A549 treated with Mapracorat at 1 μM for 4 hours (cell line): ENCODE results near the gene NEURL1. TPM values are rescaled to one million over a fixed set of nuclear protein-coding genes. Genes with fewer than 3 reads are reported as not detected.

Experiments
- total RNA-seq: library from RNA; stranded (reverse); fragments of 200-300 nt; extraction: Qiagen RNA extraction; gene quantifications from 5 replicates; pipeline ENCODE4 v1.2.3, GENCODE V29; 2022

Gene NEURL1
- total RNA-seq, result 0.52 to 0.87 TPM (median 0.62 TPM) in 5 replicates

DNA sequence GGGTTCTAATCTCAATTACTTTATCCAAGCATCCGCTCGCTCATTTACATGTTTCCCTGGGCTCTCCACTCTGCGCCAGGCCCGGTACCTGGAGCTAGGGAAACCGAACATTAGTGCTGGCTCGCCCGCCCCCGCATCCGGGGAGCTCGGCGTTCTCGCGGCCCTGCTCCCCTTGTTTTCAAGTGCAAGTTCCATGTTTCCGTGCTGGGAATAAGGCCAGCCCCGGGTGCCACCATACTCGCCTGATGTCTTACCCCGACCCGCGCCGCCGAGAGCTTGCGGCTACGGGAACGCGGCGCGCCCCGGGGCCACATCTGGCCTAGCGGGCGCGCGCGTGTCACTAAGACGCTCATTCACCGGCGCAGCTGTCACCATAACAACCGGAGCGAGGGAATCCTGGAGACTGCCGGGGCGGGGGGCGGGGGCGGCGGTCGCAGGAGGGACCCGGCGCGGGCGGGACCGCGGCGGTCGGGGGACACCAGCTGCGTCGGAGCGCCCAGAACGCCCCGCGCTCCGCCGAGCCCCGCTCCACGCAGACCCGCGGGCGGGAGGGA is at the start of gene NEURL1:
TSS of gene NEURL1 (plus strand) at position 344 of the 554 bp plus-strand sequence. CDS start 683 bp downstream, outside the sequence.

DNA sequence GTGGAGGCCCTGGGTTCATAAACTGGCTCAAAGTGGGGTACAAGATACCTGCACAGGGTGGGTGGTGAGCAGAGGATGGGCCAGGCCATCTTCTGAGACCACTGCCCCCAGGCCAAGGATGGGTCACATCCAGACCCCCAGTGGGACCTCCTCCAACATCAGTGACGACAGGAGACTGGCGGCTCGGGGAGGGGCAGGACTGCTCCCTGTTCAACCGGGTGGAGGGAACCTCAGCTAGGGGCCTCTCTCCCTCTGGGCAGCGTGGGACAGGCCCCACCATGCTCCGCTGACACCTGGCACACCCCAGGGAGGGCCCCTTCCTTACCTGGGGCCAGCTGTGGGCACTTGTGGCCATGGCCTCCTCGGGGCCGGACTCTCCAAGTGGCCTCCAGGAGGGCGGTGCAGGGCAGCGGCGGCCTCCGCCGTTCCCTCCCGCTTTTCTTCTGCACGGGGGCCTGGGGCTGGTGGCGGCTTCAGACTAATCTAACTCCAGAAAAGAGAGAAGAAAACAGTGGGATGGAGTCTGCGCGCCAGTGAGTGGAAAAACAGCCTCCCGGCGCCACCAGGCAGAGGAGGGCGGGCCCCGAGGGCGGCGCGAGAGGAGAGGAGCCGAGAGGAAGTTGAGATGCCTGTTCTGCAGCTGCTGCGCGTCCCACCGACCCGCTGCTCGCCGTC is 41.5 kb upstream of the NEURL1 start, which contains the start of gene CALHM2:
TSS of gene CALHM2 (minus strand) at position 540 of the 675 bp plus-strand sequence. CDS start 2,429 bp downstream, outside the sequence.

GRCh38 chr10:103458720-103459119 is 34.8 kb upstream of the NEURL1 start, which contains the start of gene CALHM1:
TSS of gene CALHM1 (minus strand) at chr10:103458900. CDS start at chr10:103458751, 149 bp downstream.

DNA sequence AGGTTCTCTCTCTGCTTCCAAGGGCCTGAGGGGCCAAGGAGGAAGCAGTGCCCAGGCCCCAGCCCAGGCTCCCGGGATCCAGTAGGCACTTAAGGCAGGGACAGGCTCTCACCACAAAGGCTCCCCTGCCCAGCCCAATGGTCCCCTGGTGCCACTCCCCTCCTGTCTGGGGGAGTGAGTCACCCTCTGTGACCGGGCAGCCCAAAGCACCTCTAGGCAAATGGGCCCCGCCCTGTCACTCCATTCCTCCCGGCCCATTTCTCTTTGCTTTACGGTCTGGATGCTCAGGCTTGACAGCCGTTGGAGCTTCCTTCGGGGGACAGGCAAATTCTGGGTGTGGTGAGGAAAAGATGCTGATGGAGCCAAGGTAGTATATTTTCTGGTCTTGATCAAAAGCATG is 14.4 kb upstream of the NEURL1 start, which contains the start of gene CALHM3:
TSS of gene CALHM3 (minus strand) at position 106 of the 400 bp plus-strand sequence. CDS start 208 bp downstream, outside the sequence.

Other genes starting within 250 kb of the NEURL1 start
- 0.07 TPM in 1 of 5 replicates, not detected in the others for gene RPEL1, start 247.8 kb upstream of the NEURL1 start, total RNA-seq
- 18.3 to 27.6 TPM (median 21.0 TPM) in 5 replicates for gene INA, start 216.6 kb upstream of the NEURL1 start, total RNA-seq
- gene PCGF6, start 142.6 kb upstream of the NEURL1 start, total RNA-seq, result 11.2 to 11.9 TPM (median 11.5 TPM) in 5 replicates
- gene TAF5, start 125.7 kb upstream of the NEURL1 start, total RNA-seq, result 2.7 to 3.4 TPM (median 3.1 TPM) in 5 replicates
- 477 to 606 TPM (median 519 TPM) in 5 replicates for gene ATP5MK, start 97.2 kb upstream of the NEURL1 start, total RNA-seq
- gene PDCD11, start 97.1 kb upstream of the NEURL1 start, total RNA-seq, result 30.4 to 42.4 TPM (median 39.2 TPM) in 5 replicates
- gene CALHM2, start 41.3 kb upstream of the NEURL1 start, total RNA-seq, result 3.1 to 6.6 TPM (median 4.9 TPM) in 5 replicates
- 0.04 TPM in 1 of 5 replicates, not detected in the others for gene CALHM1, start 34.8 kb upstream of the NEURL1 start, total RNA-seq
- 0.17 to 0.53 TPM (median 0.30 TPM) in 5 replicates for gene CALHM3, start 14.5 kb upstream of the NEURL1 start, total RNA-seq